ENCODE results near the gene ABL1.
"Not testable (repeated sequence)": the region's sequence is repeated elsewhere in the genome, so short reads cannot be mapped to it uniquely, and the experiment has no call there.

ABL1 gene

DNA sequence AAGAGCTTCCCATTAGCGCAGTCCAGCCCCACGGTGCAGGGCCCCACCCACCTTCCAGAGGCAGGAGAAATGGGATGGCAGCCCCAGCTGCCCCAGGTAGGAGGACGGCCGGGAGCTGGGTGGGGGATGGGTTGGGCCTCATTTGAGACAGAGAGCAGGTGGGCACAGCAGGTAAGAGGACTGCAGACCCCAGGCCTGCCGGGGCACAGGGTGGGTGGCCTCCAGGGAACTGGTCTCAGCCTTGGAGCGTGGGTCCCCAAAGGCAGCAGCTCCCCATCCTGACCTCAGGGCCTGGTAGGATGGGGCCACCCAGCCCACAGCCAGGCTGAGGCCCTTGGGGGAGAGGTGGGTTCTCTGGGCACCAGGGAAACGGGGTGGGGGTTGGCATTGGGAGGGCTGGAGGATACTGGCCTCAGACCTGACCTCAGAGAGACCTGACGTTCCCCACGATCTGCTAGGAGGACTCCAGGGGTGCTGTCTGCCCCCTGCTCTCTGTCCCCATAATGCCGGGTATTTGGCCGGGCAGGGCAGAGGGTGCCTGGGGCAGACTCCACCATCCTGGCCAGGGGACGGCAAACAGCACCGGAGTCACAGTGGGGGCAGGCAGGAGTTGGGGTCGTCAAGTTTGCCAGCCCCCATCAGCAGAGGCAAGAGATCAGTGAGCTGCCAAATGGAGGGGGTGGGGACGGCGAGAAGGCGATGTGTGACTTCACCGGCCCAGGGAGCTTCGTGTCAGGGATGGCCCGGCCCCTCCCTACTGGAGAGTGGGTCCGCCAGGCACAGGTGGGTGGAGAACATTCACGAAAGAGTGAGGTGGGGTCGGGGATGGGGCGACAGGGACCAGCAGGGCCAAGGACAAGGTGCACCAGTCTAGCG is 68.4 kb downstream of the ABL1 start:
- DNase-seq (ENCODE audit: low read depth, low spot score), result no peak

DNA sequence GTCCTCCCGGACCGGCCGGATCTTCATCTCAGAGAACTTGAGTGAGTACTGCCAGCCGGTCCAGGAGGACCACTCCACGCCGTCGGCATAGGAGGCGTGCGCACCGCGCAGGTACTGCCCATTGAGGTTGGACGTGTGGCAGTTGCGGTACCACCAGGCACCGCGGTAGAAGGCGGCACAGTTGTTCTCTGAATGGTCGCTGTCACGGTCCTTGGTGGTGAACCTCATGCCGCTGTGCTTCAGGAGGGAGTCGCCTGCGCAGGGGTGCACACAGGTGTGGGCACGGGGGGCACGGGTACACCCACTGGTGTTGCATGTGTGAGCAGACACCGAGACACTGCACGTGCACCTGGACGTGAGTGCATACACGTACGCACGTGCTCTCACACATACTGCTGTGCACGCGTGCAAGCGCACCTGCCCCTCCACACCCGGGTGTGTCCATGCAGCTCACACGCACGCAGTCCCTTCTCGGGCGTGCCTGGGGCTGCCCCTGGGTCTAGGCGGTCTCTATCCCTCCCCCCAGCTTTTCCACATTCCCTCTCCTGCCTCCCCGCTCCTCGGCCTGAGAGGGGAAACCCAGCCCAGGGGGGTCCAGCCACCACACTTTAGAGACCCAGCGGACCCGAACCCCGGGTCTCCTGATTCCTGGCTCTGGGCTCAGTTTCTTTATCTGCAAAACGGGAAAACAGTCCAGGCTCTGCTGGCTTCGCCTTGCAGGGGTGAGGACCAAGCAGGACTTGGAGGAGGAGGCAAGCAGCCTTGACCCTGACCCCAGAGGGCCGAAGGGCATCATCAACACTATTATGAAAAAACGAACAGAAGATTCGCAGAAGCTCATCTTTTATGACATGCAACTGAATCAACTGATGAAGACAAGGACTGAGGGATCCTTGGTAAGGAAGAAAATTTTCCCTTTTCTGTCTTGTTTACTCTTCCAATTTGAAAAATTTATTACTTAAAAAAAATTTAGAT is 69.3 kb downstream of the ABL1 start:
- DNase-seq (ENCODE audit: low read depth, low spot score), result no peak

DNA sequence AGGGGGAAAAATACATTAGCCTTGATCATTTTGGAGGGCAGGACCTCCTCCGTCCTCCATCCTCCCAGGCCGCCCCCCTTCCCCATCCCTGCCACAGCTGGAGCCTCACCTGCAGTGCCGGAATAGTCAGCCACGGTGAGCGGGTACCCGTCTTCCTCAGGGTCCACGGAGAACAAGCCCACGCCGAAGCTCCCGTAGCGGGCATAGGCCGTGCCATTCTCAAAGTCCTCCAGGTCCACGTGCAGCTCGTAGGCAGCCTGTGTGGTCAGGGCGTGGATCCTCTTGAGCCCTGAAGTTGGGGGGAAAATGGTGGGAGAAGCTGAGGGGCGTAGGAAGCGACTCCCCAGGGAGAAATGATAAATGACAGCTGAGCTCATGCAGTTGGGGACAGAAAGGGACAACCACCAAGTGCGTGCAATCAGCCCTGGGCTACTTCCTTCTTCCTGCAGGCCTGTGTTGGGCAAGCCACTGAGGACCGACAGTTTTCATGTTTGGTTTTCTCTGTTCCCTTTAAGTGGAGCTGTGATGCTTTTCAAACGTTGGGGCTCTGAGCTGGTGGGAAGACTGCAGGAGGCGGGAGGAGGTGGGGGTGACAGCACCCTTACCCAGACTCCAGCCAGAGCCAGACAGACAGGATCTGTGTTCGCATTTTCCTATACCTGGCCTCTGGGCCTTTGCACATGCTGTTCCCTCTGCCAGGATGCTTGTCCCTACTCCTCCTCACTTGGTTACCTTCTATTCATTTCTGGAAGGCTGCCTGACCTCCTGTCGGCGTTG is 70.3 kb downstream of the ABL1 start:
- DNase-seq (ENCODE audit: low read depth, low spot score), result no peak

DNA sequence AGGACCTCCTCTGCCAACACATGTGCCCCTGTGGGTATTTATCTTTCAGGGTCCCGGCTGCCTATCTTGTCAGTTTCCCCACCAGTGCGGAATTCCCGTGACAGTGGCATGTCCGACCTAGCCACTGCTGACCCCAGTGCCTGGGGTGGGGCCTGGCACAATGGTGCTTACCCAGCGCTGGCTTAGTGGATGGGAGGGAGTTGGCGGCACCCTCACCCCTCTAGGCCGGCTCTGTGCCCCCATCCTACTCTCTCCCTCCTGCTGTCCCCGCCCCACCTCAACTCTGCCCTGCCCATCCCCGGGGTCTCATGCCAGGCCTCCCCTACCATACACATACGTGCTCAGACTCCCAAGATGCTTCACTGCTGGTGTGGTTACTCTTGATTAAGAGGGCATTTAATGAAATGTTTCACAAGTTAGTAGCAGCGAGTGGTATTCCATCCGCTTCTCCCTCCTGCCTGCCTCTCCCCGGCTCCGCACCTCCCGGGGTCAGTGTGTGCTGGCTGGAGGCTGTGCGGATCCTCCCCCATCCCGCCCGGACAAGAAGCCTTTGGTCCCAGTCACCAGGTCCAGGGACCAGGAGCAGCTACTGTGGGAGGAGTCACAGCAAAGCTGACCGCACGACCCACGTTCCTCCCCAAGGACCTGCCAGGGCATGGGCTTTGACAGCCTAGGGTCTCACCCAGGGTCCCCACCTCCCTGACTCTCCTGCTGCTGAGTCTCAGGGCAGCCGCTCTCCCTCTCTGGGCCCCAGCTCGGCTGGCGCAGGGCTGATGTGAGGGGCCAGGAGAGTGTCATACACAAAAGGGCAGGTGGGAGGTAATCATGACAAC is 71.1 kb downstream of the ABL1 start:
- DNase-seq (ENCODE audit: low read depth, low spot score), result no peak

DNA sequence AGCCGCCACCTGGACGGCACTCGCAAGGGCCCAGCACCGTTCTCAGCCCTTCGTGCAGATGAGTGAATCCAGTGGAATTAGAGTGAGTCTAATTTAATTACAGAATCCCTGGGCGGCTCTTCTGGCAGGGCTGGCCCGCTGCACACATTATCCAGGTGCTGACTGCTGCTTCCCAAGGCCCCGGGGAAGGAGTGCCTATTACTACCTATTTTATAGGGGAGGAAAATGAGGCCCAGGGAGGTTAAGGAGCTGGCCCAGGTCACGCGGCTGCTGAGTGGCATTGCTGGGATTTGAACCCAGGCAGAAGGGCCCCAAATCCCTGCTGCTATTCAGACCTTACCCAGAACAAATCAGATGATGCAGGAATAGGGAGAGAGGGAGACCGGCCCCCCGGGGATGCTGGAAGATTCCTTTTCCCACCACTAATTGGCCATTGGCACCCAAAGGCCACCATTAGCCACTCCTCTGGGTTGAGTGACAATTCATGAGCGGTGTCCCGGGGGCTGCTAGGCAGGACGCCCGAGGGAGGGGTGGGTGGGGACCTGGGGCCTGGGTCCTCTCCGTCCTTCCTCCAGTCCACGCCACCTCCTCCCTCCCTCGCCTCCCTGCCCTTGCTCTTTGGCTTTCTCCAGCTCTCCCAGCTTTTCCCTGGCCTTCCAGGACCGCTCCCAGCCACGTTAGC is 71.8 kb downstream of the ABL1 start:
- DNase-seq (ENCODE audit: low read depth, low spot score), result no peak

DNA sequence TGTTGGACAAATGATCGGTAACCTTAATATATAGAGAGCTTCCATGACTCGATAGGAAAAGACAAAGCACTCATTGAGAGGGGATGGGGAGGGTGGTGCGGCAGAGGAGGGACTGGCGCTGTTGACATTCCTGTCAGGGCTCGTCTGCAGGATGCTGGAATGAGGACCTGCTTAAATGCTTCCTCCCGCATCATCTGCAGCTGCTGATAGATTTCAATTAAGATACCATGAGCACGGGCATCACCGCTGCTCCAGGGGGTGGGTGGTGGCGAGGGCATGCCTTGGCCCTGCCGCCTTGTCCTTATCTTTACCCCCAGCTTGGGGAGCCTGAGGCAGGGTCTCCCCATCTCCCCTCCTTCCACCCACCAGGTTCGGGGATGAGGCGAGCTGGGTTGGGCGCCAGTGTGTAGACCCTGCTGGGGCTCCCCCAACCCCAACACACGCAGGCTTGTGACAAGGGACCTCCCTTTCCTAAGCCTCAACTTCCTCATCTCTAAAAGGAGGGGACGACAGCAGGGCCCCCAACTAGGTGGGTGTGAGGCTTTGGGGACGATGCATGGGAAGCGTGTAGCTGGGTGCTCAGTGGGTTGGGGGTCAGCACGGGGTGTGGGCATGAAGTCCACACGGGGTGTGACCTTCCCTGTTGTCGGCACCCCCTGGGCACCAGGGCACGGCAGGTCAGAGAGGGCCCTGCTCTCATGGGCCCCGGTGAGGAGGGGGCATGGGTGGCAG is 73.3 kb downstream of the ABL1 start:
- no peak for DNase-seq (ENCODE audit: low read depth, low spot score)

DNA sequence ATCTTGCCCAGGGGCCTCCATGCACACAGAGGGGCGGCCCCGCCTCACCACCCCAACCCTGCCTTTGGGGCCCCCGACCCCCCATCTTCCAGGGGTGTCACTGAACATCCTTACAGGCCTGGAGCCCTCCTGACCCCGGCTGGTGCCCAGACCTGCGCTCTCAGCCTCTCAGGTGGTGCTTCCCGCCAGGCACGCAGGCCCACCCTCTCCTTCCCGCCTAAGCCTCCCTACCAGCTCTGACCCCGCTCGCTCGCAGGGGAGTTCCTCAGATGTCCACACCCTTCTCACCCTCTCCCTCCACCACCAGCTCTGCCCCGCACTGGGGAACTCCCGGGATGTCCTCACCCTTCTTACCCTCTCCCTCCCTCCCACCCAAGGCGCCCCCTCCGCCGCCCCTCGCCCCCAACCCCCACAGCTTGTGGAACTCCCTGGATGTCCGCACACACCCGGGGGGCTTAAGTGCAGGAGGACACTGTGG is 73.9 kb downstream of the ABL1 start:
- no peak for DNase-seq (ENCODE audit: low read depth, low spot score)

DNA sequence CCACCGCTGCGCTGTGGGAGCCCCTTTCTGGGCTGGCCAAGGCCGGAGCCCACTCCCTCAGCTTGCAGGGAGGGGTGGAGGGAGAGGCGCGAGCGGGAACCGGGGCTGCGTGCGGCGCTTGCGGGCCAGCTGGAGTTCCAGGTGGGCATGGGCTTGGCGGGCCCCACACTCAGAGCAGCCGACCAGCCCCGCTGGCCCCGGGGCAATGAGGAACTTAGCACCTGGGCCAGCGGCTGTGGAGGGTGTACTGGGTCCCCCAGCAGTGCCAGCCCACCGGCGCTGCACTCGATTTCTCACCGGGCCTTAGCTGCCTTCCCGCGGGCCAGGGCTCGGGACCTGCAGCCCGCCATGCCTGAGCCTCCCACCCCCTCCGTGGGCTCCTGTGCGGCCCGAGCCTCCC is 75.0 kb downstream of the ABL1 start:
- not testable (repeated sequence) for DNase-seq (ENCODE audit: low read depth, low spot score)

DNA sequence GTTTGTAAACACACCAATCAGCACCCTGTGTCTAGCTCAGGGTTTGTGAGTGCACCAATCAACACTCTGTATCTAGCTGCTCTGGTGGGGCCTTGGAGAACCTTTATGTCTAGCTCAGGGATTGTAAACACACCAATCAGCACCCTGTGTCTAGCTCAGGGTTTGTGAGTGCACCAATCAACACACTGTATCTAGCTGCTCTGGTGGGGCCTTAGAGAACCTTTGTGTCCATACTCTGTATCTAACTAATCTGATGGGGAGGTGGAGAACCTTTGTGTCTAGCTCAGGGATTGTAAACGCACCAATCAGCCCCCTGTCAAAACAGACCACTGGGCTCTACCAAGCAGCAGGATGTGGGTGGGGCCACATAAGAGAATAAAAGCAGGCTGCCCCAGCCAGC is 75.6 kb downstream of the ABL1 start:
- DNase-seq (ENCODE audit: low read depth, low spot score), result not testable (repeated sequence)

DNA sequence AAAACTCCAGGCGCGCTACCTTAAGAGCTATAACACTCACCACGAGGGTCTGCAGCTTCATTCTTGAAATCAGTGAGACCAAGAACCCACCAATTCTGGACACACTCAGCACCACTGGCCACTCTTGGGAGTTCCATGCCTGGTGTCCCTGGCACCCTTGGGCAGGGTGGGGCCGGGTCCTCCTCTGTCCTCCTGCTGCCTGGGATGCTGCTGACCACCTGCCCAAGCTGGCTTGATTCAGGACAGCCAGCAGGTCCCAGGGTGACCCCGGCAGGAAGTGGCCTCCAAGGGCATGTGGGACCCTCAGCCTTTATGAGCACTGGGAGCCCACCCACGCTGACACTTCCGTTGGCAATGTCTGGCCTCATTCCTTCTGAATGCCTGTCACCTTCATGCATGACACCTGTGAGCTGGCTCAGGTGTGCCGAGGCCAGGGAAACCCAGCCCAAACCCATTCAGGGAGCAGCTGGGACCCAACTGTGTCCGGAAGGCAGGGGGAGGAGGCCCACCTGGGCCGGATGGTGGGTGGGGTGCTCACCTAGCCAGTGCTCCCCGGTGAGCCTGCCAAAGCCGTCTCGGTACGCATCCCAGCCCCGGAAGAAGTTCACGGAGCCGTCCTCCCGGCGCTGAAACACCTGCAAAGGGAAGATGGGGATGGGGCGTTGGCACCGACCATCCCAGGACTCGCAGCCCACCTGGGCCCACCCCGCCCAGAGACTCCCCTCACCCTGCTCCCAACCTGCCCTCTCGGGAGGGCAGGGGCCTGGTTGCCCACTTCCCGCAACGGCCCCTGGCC is 76.4 kb downstream of the ABL1 start:
- no peak for DNase-seq (ENCODE audit: low read depth, low spot score)

DNA sequence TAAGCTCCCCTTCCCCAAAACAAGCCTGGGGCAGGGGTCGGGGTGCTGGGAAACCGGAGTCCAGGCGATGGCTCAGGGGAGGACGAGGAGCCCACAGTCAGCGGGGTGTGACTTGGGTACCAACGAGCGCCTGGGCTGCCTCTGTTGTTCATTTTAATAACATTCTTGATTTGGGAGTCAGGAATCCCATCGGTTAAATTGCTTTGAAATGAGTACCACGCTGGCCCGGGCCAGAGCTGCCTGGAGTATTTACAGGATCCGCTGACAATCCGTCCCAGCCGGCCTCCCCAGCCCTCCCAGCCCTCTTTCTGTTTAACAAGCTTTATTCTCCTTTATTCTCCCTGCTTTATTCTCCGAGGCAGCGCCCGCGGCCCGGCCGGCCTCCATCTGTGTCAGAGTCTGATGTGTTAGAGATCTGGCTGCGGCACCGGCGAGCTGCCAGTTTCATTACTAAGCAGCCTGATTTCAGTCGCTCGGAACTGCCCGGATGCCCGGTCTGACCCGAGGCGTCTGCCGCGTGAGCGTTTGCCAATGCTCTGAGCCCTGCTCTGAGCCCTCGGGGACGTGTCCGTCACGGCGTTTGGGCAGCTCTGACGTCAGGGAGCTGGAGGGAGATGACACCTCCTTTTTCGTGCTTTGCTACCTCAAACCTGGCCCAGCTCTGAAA is 78.0 kb downstream of the ABL1 start:
- DNase-seq (ENCODE audit: low read depth, low spot score), result no peak

DNA sequence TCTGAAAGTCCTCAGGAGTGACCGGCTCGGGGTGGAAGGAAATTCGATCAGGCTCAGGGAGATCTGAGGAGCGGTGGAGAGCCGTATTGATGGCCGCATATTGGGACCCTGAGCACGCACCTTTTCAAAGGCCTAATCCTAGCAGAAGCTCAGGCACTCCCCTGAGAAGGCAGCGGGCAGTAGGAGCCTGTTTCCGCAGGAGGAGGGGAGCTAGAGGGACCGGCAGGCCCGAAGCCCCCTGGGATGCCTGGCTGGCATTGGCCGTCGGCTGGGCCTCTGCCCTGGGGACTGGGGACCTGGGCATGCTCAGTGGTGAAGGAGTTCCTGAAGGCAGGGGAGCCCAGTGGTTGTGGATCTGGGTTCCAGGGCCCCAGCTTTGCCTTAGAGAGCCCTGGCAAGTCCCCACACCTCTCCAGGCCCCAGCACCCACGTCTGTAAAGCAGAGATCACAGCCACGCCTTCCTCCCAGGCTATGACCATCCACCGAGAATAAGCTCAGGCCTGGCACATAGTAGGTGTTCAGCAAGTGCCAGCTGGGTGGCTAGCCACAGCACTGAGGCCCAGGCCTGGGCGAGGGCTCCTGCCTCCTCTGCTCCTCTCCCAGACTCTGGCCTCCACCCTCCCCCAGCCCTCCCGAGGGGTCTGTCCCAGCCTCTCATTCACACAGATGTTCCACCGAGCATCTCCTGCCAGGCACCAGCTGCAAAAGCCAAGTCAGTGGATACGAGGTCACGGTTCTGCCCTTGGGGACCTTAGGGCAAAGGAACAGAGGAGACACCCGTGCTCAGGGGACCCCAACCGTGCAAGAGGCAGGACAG is 78.8 kb downstream of the ABL1 start:
- no peak for DNase-seq (ENCODE audit: low read depth, low spot score)

DNA sequence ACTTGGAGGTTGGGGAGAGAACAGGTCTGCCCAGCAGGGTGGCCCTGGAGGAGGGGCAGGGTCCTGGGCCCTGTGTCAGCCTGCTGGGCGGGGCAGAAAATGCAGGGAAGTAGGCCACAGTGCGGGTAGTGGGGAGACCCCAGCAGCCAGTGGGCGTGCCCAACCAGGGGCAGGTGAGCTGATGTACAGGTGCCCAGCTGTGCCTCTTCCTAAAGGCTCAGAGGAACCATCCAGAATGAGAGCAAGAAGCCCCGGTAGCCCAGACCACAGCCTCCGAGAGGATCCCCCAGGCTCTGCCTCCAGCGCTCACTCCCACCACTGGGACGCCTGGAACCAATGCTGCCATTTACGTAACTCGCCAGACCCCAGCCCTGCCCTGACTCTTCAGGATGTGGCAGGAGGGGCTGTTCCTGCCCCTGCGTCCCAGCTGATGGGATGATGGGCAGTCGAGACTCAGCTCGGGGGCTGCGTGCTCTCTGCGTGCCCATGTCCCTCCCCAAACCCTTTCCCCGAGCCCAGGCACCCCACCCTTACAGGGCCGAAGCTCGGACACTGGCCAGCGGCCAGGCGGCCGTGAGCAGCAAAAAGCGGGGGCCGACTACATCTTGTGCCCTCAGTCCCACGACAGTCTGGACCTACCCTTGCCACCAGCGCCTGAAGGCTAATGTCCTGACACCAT is 79.5 kb downstream of the ABL1 start:
- DNase-seq (ENCODE audit: low read depth, low spot score), result no peak

DNA sequence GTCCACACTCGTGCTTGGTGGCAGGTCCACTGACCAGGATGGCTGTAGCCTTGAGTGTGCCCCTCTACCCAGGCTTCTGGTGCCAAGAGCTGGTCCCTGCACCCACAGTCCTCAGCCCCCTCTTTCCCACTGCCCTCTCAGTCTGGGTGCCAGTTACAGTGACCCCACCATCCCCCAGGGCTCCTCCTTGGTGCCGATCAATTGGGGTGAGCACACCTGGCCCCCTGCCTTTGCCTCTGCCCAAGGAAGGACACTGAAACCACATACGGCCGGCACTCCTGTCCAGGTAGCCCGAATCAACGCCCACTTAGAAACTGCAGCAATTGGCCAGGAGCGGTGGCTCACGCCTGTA is 80.0 kb downstream of the ABL1 start:
- DNase-seq (ENCODE audit: low read depth, low spot score), result no peak

DNA sequence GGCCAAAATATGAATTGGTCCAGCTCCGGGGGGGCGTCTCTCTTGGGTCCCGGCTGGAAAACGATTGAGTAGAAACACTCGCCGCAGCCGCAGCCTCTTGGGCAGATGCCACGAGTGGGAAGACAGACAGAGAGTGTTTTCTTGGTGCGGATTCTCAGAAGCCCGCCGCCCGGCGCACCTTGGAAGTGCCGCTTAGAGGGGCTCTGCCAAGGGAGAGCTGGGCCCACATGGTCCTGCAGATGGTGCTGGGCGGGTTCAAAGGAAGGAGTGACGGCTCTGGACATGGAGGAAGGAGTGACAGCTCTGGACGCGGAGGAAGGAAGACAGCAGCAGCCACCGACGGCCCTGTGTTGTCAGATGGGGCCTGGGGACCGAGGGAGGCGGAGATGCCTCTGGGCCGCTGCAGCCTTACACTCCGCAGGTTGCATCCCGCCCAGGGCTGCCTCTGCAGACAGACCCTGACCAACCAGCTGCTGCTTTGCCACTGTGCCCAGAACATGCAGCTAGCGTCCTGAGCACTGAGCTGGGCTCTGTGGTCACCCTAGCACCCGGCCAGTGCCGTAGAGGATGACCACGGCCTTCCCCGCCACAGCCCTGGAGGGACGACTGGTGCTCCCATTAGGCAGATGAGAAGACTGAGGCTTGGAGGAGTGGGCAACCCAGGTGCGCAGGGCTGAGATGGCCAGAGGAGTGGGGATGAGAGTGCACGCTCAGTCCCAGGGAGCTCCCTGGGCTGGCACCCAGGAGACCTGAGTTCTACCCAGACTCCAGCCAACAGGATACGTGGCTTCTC is 82.3 kb downstream of the ABL1 start:
- no peak for DNase-seq (ENCODE audit: low read depth, low spot score)

Measured in activated CD4-positive, CD25-positive, alpha-beta regulatory T cell treated with anti-CD3 and anti-CD28 coated beads, Interleukin-2, amount 50 U/mL, for 16 hours (primary cell).